ENCODE data around the gene AURKAIP1. TPM values are rescaled to one million over a fixed set of nuclear protein-coding genes. Genes with fewer than 3 reads are reported as not detected.

AURKAIP1 gene
- total and polyA plus RNA-seq, 9 of the 15 experiments (the other 6 are each of a cell fraction or from before 2014, with no cell fraction given): 7.8 to 478 (median 92.0) TPM

DNA sequence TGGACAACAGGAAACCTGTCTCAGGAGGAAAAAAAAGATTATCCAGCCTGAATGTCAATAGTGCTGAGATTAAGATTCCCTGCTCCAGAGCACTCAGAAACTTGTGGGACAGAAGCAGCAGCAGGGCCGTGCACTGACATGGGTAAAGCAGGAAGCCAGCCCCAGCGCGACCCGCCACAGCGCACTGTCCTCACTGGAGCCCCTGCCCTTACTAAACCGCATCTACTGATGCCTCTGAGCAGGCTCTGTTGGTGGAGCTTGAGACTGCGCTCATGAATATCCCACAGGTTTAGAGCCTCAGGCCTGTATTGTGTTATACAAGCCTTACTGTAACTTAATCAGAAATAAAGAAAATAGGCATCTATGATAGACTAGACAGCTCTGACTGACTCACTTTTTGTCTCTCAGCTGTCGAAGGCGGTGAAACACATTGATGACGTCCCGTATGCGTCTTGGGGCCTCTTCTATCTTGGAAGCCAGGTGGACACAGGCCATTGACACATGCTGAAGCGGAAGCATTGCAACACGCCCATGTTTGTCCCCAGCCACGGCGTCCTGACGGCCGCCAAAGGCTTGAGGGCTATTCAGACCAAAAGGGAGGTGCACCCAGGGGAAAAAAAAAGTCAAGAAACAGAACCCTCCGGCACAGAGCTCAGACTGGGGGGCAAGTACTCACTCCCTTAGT, 23.0 kb upstream of the AURKAIP1 start (continued):
- TF ChIP-seq, protein P1, sequence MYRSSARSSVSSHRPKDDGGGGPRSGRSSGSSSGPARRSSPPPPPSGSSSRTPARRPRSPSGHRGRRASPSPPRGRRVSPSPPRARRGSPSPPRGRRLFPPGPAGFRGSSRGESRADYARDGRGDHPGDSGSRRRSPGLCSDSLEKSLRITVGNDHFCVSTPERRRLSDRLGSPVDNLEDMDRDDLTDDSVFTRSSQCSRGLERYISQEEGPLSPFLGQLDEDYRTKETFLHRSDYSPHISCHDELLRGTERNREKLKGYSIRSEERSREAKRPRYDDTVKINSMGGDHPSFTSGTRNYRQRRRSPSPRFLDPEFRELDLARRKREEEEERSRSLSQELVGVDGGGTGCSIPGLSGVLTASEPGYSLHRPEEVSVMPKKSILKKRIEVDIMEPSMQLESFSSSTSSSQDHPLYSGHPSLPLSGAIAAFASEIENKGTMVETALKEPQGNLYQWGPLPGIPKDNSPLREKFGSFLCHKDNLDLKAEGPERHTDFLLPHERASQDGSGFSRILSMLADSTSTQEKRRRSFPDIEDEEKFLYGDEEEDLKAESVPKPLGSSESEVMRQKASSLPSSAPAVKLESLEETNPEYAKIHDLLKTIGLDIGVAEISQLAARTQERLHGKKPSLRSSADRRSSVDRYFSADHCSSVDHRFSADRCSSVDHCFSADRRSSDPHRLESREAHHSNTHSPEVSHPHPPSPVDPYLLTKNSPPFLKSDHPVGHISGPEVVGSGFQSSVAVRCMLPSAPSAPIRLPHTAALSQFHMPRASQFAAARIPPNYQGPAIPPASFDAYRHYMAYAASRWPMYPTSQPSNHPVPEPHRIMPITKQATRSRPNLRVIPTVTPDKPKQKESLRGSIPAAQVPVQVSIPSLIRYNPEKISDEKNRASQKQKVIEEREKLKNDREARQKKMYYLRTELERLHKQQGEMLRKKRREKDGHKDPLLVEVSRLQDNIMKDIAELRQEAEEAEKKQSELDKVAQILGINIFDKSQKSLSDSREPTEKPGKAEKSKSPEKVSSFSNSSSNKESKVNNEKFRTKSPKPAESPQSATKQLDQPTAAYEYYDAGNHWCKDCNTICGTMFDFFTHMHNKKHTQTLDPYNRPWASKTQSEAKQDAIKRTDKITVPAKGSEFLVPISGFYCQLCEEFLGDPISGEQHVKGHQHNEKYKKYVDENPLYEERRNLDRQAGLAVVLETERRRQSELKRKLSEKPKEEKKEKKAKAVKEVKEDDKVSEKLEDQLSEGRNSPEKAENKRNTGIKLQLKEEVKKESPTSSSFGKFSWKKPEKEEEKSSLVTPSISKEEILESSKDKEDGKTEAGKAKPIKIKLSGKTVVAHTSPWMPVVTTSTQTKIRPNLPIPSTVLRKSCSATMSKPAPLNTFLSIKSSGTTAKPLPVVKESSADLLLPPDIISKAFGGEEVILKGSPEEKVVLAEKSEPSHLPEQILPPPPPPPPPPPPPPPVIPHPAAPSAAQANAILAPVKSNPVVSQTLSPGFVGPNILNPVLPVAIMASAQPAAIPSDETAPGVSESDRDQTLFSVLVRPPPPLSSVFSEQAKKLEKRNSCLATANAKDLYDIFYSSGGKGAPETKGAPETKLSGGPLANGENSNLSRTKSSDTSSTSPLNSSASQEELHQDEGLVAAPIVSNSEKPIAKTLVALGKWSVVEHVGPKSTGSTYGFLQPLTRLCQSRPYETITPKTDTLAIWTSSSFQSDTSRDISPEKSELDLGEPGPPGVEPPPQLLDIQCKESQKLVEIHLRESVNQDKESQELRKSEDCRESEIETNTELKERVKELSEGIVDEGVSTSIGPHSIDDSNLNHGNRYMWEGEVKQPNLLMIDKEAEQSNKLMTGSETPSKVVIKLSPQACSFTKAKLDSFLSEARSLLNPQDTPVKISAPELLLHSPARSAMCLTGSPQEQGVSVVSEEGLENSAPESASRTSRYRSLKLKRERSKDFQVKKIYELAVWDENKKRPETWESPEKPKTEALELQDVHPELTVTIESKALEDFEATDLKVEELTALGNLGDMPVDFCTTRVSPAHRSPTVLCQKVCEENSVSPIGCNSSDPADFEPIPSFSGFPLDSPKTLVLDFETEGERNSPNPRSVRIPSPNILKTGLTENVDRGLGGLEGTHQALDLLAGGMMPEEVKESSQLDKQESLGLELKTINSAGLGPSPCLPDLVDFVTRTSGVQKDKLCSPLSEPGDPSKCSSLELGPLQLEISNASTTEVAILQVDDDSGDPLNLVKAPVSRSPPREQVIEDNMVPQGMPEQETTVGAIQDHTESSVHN (IDR thresholded peaks at IDR 0.05; ENCODE audit: borderline replicate concordance in 1 of 2, low read depth in 1 of 2): no peak
- TF ChIP-seq SREBF2 (CRISPR knock-in tag; IDR thresholded peaks at IDR 0.05) (no peak), SRF (CRISPR knock-in tag; IDR thresholded peaks at IDR 0.05) (peak in 1 of 2 experiments; percentile 76; a peak in 2 of 4 replicates), ZNF644 (tag; IDR thresholded peaks at IDR 0.05; ENCODE audit: low read depth) (no peak), SAFB (IDR thresholded peaks at IDR 0.05; ENCODE audit: borderline replicate concordance, low read depth, low read length) (no peak), TARDBP (IDR thresholded peaks at IDR 0.05) (no peak), ZNF79 (CRISPR knock-in tag; IDR thresholded peaks at IDR 0.05; ENCODE audit: low read depth) (no peak), NONO (IDR thresholded peaks at IDR 0.05; ENCODE audit: low read depth in 2 of 2, low read length in 1 of 2) (no peak), ETS1 (conservative IDR thresholded peaks at IDR 0.05; ENCODE audit: control insufficient read depth, low read depth, low read length) (peak; percentile 75), HMG20B (CRISPR knock-in tag; IDR thresholded peaks at IDR 0.05) (no peak), ZNF165 (CRISPR knock-in tag; IDR thresholded peaks at IDR 0.05; ENCODE audit: borderline replicate concordance) (no peak), ZNF511 (CRISPR knock-in tag; IDR thresholded peaks at IDR 0.05) (no peak)
- TF ChIP-seq, protein P2, sequence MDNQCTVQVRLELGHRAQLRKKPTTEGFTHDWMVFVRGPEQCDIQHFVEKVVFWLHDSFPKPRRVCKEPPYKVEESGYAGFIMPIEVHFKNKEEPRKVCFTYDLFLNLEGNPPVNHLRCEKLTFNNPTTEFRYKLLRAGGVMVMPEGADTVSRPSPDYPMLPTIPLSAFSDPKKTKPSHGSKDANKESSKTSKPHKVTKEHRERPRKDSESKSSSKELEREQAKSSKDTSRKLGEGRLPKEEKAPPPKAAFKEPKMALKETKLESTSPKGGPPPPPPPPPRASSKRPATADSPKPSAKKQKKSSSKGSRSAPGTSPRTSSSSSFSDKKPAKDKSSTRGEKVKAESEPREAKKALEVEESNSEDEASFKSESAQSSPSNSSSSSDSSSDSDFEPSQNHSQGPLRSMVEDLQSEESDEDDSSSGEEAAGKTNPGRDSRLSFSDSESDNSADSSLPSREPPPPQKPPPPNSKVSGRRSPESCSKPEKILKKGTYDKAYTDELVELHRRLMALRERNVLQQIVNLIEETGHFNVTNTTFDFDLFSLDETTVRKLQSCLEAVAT (IDR thresholded peaks at IDR 0.05): no peak

Data from K562 (cell line).